GM12878 (cell line): ENCODE results near the gene ITPRIP. TPM values are rescaled to one million over a fixed set of nuclear protein-coding genes. Genes with fewer than 3 reads are reported as not detected.
A peak's percentile ranks its signal among the peaks of the same experiment; 100 is the strongest.

ENCODE experiments used
- BRCA1 ChIP-seq: IDR thresholded peaks from 2 replicates; pipeline ENCODE4 v1.6.1; 2011; ENCODE audit warnings: low read depth, low read length, improper control_type of control experiment
- CBFB ChIP-seq: IDR thresholded peaks from 2 replicates; pipeline ENCODE4 v1.6.1; 2016; ENCODE audit warnings: antibody characterized with exemption, low read depth
- CEBPZ ChIP-seq: fragments of 150-350 bp; IDR thresholded peaks from 2 replicates; pipeline ENCODE4 v1.6.1; 2016; ENCODE audit warnings: low read depth, low read length
- EP300 ChIP-seq, 2 experiments: fragments of 150-350 bp in 1 of 2; IDR thresholded peaks; 2 replicates each; pipeline ENCODE4 v1.6.1; 2011 to 2012; ENCODE audit warnings: low read depth in 2 of 2, low read length in 2 of 2, borderline replicate concordance in 1 of 2, improper control_type of control experiment in 1 of 2, inconsistent platforms in 1 of 2; ENCODE audit not compliant: control insufficient read depth in 1 of 2
- IKZF1 ChIP-seq: fragments of 450-650 bp; conservative IDR thresholded peaks from 2 replicates; pipeline ENCODE4 v1.6.1; 2017; ENCODE audit warnings: antibody characterized with exemption, mild to moderate bottlenecking
- IKZF2 ChIP-seq, 2 experiments: fragments of 450-650 bp; IDR thresholded peaks; 2 replicates each; pipeline ENCODE4 v1.6.1; 2017; ENCODE audit warnings: mild to moderate bottlenecking in 2 of 2, moderate library complexity in 2 of 2
- JUND ChIP-seq: IDR thresholded peaks from 2 replicates; pipeline ENCODE4 v1.6.1; 2012; ENCODE audit warnings: low read depth, mild to moderate bottlenecking, low read length, improper control_type of control experiment, moderate library complexity
- LARP7 ChIP-seq: fragments of 450-650 bp; IDR thresholded peaks from 2 replicates; pipeline ENCODE4 v1.6.1; 2017; ENCODE audit warnings: mild to moderate bottlenecking
- NFIC ChIP-seq: IDR thresholded peaks from 2 replicates; pipeline ENCODE4 v1.6.1; 2012; ENCODE audit warnings: low read depth, mild to moderate bottlenecking, inconsistent platforms, low read length, moderate library complexity
- SMAD5 ChIP-seq: IDR thresholded peaks from 2 replicates; pipeline ENCODE4 v1.6.1; 2016; ENCODE audit warnings: antibody characterized with exemption, low read depth
- STAT3 ChIP-seq: IDR thresholded peaks from 2 replicates; pipeline ENCODE4 v1.6.1; 2011; ENCODE audit warnings: low read depth, low read length, improper control_type of control experiment
- TBL1XR1 ChIP-seq: IDR thresholded peaks from 2 replicates; pipeline ENCODE4 v1.6.1; 2012; ENCODE audit warnings: low read depth, low read length, improper control_type of control experiment
- TCF12 ChIP-seq: IDR thresholded peaks from 2 replicates; pipeline ENCODE4 v1.6.1; 2011; ENCODE audit warnings: low read depth, mild to moderate bottlenecking, low read length
- YBX1 ChIP-seq: fragments of 450-650 bp; IDR thresholded peaks from 2 replicates; pipeline ENCODE4 v1.6.1; 2016; ENCODE audit warnings: antibody characterized with exemption
- ZBED1 ChIP-seq: IDR thresholded peaks from 2 replicates; pipeline ENCODE4 v1.6.1; 2016; ENCODE audit warnings: borderline replicate concordance
- ZNF274 ChIP-seq: IDR thresholded peaks from one replicate; pipeline ENCODE4 v1.8.0; 2011; ENCODE audit not compliant: insufficient read length, insufficient read depth
- polyA plus RNA-seq, 11 experiments: library from polyadenylated mRNA; depleted of rRNA in 4 of 11; unstranded in 6 of 11; stranded (reverse) in 5 of 11; fragments of >200 nt; fragmentation: Nextera tagmentation in 4 of 11; fragmentation: Illumina TruSeq in 1 of 11; extraction: Ambion mirVana in 4 of 11; extraction: Trizol in 1 of 11; gene quantifications; 1 replicate in 1 of 11; 2 replicates in 10 of 11; pipeline versions ENCODE4 v1.2.1 to v1.2.3, GENCODE V29; 2011 to 2016; ENCODE audit warnings: inconsistent platforms in 2 of 11, missing spikeins in 2 of 11, low read depth in 1 of 11
- total RNA-seq, 4 experiments: library from RNA; depleted of rRNA in 3 of 4; stranded (reverse); fragments of >200 nt in 3 of 4; fragmentation: Illumina TruSeq in 1 of 4; extraction: Trizol in 1 of 4; gene quantifications; 2 replicates each; pipeline versions ENCODE4 v1.2.1 to v1.2.3, GENCODE V29; 2013 to 2021
- TF ChIP-seq, protein P1 (sequence below): fragments of 450-650 bp; IDR thresholded peaks from 2 replicates; pipeline ENCODE4 v1.6.1; 2016; ENCODE audit warnings: mild to moderate bottlenecking, moderate library complexity, borderline replicate concordance
- TF ChIP-seq, protein P2 (sequence below): IDR thresholded peaks from 2 replicates; pipeline ENCODE4 v1.6.1; 2011; ENCODE audit warnings: low read depth, mild to moderate bottlenecking, low read length, moderate library complexity, borderline replicate concordance; ENCODE audit errors: extremely low read depth
- TF ChIP-seq, protein P3 (sequence below): IDR thresholded peaks from 2 replicates; pipeline ENCODE4 v1.6.1; 2011; ENCODE audit warnings: borderline replicate concordance, low read depth, mild to moderate bottlenecking, moderate library complexity, mixed read lengths, low read length; ENCODE audit not compliant: insufficient read depth; ENCODE audit errors: extremely low read length

The ITPRIP gene
- total and polyA plus RNA-seq, 10 of the 15 experiments (the other 5 are each of a cell fraction or from before 2014, with no cell fraction given) = 0.82 to 10.4 (median 5.9) TPM

GRCh38 chr10:104353325-104354048, 15.2 kb upstream of the ITPRIP start, which contains the start of gene CFAP58 (continued):
- TF ChIP-seq IKZF2 (IDR thresholded peaks at IDR 0.05) = peak; percentile 14 to 23; a peak in 2 of 4 replicates
- no peak for TF ChIP-seq ZBED1
- TF ChIP-seq BRCA1 = no peak
- no peak for TF ChIP-seq CBFB
- TF ChIP-seq JUND = no peak
- TF ChIP-seq, protein P1, sequence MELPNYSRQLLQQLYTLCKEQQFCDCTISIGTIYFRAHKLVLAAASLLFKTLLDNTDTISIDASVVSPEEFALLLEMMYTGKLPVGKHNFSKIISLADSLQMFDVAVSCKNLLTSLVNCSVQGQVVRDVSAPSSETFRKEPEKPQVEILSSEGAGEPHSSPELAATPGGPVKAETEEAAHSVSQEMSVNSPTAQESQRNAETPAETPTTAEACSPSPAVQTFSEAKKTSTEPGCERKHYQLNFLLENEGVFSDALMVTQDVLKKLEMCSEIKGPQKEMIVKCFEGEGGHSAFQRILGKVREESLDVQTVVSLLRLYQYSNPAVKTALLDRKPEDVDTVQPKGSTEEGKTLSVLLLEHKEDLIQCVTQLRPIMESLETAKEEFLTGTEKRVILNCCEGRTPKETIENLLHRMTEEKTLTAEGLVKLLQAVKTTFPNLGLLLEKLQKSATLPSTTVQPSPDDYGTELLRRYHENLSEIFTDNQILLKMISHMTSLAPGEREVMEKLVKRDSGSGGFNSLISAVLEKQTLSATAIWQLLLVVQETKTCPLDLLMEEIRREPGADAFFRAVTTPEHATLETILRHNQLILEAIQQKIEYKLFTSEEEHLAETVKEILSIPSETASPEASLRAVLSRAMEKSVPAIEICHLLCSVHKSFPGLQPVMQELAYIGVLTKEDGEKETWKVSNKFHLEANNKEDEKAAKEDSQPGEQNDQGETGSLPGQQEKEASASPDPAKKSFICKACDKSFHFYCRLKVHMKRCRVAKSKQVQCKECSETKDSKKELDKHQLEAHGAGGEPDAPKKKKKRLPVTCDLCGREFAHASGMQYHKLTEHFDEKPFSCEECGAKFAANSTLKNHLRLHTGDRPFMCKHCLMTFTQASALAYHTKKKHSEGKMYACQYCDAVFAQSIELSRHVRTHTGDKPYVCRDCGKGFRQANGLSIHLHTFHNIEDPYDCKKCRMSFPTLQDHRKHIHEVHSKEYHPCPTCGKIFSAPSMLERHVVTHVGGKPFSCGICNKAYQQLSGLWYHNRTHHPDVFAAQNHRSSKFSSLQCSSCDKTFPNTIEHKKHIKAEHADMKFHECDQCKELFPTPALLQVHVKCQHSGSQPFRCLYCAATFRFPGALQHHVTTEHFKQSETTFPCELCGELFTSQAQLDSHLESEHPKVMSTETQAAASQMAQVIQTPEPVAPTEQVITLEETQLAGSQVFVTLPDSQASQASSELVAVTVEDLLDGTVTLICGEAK = peak; percentile 28; the same call in 1 of the 2 replicates
- TF ChIP-seq IKZF1 = peak; percentile 47; the same call in 1 of the 2 replicates
- TF ChIP-seq ZNF274 = no peak
- no peak for TF ChIP-seq YBX1
- TF ChIP-seq TCF12 = no peak
- no peak for TF ChIP-seq NFIC
- TF ChIP-seq SMAD5 = no peak
- TF ChIP-seq, protein P2, sequence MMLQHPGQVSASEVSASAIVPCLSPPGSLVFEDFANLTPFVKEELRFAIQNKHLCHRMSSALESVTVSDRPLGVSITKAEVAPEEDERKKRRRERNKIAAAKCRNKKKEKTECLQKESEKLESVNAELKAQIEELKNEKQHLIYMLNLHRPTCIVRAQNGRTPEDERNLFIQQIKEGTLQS = no peak; the same call in 1 of the 2 replicates
- no peak for TF ChIP-seq EP300 (IDR thresholded peaks at IDR 0.05; ENCODE audit: borderline replicate concordance in 1 of 2, control insufficient read depth in 1 of 2, low read depth in 2 of 2, low read length in 2 of 2)
- TF ChIP-seq LARP7 = 0 out of 2 replicates have a peak, but pooled peaks have one; percentile 29
- TF ChIP-seq TBL1XR1 = no peak
- TF ChIP-seq, protein P3, sequence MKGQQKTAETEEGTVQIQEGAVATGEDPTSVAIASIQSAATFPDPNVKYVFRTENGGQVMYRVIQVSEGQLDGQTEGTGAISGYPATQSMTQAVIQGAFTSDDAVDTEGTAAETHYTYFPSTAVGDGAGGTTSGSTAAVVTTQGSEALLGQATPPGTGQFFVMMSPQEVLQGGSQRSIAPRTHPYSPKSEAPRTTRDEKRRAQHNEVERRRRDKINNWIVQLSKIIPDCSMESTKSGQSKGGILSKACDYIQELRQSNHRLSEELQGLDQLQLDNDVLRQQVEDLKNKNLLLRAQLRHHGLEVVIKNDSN = no peak
- no peak for TF ChIP-seq CEBPZ
- TF ChIP-seq STAT3 = no peak
